ENCODE measurements around the gene NTN3.
"Not testable (repeated sequence)": the region's sequence is repeated elsewhere in the genome, so short reads cannot be mapped to it uniquely, and the experiment has no call there.

The NTN3 gene

DNA sequence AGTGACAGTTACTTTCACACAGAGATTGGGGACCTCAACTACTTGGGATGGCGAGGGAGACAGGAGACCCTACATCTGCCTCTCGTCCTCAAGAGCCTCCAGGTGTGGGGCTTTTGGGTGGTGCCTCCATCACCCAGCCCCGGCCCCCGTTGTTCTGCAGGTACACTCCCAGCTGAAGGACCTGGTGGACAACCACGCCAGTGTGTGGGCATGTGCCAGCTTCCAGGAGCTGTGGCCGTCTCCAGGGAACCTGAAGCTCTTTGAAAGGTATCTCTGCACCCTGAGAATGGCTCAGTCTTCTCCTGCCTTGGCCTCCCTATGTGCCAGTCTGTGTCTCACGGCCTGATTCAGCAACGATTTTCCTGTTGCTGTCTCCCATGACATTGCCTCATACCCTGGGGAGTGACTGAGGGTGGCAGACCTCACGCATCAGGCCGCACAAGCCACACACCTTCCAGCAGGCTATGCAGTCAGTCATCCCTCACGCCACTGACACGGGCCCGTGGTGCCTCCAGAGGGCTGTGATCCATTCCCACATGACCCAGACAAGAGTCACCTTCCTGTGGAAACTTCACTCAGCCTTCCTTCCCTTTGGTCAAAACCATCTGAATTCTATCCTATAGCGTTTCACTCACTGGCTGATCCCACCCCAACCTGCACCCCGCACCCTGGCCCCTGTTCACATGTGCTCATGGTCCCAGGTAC is 38.1 kb upstream of the NTN3 start:
- H3K36me3 Mint-ChIP-seq (ENCODE audit: low read depth): peaks cover 52% of the 10 kb centered on the region
- H3K9me3 Mint-ChIP-seq: no peaks in the 10 kb centered on the region
- no peak for DNase-seq (ENCODE audit: low spot score)
- no peak overlapping the region for H3K4me3 Mint-ChIP-seq
- H3K27me3 Mint-ChIP-seq (ENCODE audit: low read depth): no peaks in the 10 kb centered on the region
- peaks cover 16% of the 10 kb centered on the region for H3K4me1 Mint-ChIP-seq (ENCODE audit: low read depth)
- no peak overlapping the region for H3K27ac Mint-ChIP-seq

DNA sequence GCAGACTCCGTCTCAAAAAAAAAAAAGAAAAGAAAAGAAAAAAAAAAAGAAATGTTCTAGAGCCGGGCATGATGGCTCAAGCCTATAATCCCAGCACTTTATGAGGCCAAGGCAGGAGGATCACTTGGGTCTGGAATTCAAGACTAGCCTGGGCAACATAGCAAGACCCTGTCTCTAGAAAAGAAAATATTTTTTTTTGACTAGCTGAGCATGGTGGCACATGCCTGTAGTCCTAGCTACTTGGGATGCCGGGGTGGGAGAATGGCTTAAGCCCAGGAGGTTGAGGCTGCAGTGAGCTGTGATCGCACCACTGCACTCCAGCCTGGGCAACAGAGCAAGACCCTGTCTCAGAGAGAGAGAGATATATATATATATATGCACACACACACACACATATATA is 35.9 kb upstream of the NTN3 start:
- H3K9me3 Mint-ChIP-seq; H3K4me3 Mint-ChIP-seq; DNase-seq (ENCODE audit: low spot score); H3K27me3 Mint-ChIP-seq (ENCODE audit: low read depth); H3K27ac Mint-ChIP-seq: not testable (repeated sequence)
- H3K36me3 Mint-ChIP-seq (ENCODE audit: low read depth): peaks cover 63% of the 10 kb centered on the region
- H3K4me1 Mint-ChIP-seq (ENCODE audit: low read depth): peaks cover 12% of the 10 kb centered on the region

DNA sequence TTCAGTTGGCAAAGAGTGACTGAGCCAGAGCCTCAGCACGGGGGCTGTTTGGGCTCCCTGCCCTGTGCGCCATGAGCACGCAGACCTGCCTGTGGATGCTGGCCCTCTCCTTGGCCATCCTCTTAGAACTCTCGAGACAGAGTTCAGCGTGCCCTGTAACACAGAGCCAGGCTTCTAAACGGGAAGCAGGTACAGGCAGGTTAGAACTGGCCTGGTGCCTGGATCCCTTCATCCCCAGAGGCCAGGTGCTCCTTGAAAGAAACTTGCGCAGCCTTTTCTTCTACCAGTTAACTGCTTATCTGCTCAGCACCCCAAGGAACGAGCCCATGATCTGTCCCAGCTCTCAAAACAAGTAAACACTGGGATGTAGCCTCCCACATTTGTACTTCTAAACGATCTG is 35.0 kb upstream of the NTN3 start:
- Mint-ChIP-seq H3K36me3 (ENCODE audit: low read depth) (peaks cover 62% of the 10 kb centered on the region), H3K27me3 (ENCODE audit: low read depth) (no peaks in the 10 kb centered on the region), H3K4me1 (ENCODE audit: low read depth) (peaks cover 6% of the 10 kb centered on the region), H3K4me3 (no peak overlapping the region), H3K27ac (no peak overlapping the region), H3K9me3 (no peaks in the 10 kb centered on the region)
- no peak for DNase-seq (ENCODE audit: low spot score)

DNA sequence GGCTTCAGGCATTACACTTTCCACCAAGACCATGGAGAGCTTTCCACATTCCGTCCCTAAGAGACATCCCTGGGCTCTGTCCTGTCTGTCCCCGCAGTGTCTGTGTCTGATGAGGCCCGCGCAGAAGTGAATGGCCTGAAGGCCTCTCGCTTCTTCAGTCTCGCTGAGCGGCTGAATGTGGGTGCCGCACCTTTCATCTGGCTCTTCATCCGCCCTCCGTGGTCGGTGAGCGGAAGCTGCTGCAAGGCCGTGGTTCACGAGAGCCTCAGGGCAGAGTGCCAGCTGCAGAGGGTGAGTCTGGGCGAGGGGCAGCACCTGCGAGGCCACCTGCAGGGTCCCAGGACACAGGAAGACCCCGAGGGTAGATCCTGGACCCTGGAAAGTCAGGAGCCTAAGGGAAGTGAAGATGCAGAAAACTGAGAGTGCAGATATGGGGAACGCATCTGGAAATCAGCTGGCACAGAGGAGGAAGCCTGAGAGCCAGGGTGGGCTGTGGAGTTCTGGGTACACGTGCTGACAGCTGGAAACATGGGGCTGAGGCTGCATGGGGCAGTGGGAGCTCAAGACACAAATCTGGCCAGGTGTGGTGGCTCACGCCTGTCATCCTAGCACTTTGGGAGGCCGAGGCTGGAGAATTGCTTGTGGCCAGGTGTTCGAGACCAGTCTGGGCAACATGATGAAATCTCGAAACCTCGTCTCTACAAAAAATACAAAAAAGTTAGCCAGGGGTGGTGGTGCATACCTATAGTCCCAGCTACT is 33.9 kb upstream of the NTN3 start:
- H3K4me1 Mint-ChIP-seq (ENCODE audit: low read depth): peaks cover 6% of the 10 kb centered on the region
- no peak for DNase-seq (ENCODE audit: low spot score)
- no peak overlapping the region for H3K4me3 Mint-ChIP-seq
- no peak overlapping the region for H3K27ac Mint-ChIP-seq
- peaks cover 64% of the 10 kb centered on the region for H3K36me3 Mint-ChIP-seq (ENCODE audit: low read depth)
- no peaks in the 10 kb centered on the region for H3K27me3 Mint-ChIP-seq (ENCODE audit: low read depth)
- H3K9me3 Mint-ChIP-seq: no peaks in the 10 kb centered on the region

DNA sequence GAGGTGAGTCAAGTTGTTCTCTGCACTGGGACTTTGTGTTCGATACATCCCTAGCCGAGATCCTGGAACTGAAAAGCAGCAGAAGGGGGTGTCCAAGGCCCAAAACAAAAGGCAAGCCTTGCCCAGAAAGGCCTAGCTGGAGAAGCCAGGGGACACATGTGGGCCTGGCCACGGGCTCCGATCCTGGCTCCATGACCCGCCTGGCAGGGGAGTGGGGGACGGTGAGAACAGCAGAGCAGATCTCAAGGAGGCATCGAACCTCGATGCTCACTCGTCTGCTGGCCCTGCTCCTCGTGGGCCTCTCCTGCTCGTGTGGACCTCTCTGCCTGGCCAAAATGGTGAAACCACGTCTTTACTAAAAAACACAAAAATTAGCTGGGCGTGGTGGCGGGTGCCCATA is 33.0 kb upstream of the NTN3 start:
- Mint-ChIP-seq H3K9me3 (no peaks in the 10 kb centered on the region), H3K27me3 (ENCODE audit: low read depth) (no peaks in the 10 kb centered on the region), H3K4me3 (no peak overlapping the region), H3K36me3 (ENCODE audit: low read depth) (peaks cover 56% of the 10 kb centered on the region), H3K4me1 (ENCODE audit: low read depth) (peaks cover 6% of the 10 kb centered on the region), H3K27ac (no peak overlapping the region)
- DNase-seq (ENCODE audit: low spot score): no peak

DNA sequence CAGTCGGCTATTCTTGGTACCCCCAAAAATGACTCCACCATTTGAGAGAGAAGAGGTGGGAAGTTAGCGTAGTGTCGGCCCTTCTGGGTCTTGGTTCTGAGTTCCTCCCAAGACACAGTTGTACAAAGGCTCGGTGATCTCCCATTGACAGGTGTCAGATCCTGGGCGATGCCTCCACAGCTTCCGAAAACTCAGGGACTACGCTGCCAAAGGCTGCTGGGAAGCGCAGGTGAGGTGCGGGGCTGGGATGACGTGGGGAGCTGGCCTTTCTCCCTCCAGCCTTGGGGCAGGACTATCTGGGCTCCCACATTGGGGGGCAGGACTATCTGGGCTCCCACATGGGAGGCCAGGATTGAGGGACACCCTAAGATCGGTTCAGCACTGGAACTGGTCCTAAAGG is 31.5 kb upstream of the NTN3 start:
- H3K4me3 Mint-ChIP-seq: no peak overlapping the region
- H3K9me3 Mint-ChIP-seq: no peaks in the 10 kb centered on the region
- peaks cover 6% of the 10 kb centered on the region for H3K4me1 Mint-ChIP-seq (ENCODE audit: low read depth)
- H3K27ac Mint-ChIP-seq: peak overlapping the region; percentile 52
- no peak for DNase-seq (ENCODE audit: low spot score)
- peaks cover 56% of the 10 kb centered on the region for H3K36me3 Mint-ChIP-seq (ENCODE audit: low read depth)
- no peaks in the 10 kb centered on the region for H3K27me3 Mint-ChIP-seq (ENCODE audit: low read depth)

DNA sequence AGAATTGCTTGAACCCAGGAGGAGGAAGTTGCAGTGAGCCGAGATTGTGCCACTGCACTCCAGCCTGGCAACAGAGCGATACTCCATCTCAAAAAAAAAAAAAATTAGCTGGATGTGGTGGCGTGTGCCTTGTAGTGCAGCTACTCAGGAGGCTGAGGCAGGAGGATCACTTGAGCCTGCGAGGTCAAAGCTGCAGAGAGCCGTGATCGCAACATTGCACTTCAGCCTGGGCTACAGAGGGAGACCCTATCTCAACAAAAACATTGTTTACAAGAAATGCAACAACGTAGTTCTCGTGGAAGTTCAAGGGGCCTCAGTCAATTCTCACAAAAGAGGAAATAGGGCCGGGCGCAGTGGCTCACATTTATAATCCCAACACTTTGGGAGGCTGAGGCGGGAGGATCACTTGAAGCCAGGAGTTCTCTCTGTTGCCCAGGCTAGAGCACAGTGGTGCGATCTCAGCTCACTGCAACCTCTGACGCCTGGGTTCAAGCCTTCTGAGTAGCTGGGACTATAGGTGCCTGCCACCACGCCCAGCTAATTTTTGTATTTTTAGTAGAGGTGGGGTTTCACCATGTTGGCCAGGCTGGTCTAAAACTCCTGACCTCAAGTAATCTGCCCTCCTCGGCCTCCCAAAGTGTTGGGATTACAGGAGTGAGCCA is 29.8 kb upstream of the NTN3 start:
- not testable (repeated sequence) for H3K9me3 Mint-ChIP-seq; H3K27me3 Mint-ChIP-seq (ENCODE audit: low read depth); H3K4me3 Mint-ChIP-seq; DNase-seq (ENCODE audit: low spot score); H3K4me1 Mint-ChIP-seq (ENCODE audit: low read depth)
- Mint-ChIP-seq H3K27ac (peak overlapping the region; percentile 10), H3K36me3 (ENCODE audit: low read depth) (peaks cover 54% of the 10 kb centered on the region)

DNA sequence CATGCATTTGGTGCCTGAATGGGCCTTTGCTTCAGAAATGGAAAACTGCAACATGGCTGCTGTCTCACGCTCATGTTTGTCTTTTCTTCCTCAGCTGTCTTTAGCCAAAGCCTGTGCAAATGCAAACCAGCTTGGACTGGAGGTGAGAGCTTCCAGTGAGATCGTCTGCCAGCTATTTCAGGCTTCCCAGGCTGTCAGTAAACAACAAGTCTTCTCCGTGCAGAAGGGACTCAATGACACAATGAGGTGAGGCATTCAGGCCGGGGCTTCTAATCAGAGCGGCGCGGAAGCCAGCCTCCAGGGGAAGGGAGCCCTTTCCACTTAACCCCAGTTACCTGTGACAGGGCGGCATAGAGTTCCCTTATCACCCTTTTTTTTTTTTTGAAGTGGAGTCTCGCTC is 27.5 kb upstream of the NTN3 start:
- peaks cover 4% of the 10 kb centered on the region for H3K4me1 Mint-ChIP-seq (ENCODE audit: low read depth)
- no peaks in the 10 kb centered on the region for H3K27me3 Mint-ChIP-seq (ENCODE audit: low read depth)
- H3K36me3 Mint-ChIP-seq (ENCODE audit: low read depth): peaks cover 49% of the 10 kb centered on the region
- no peak for DNase-seq (ENCODE audit: low spot score)
- no peak overlapping the region for H3K27ac Mint-ChIP-seq
- no peak overlapping the region for H3K4me3 Mint-ChIP-seq
- no peaks in the 10 kb centered on the region for H3K9me3 Mint-ChIP-seq

DNA sequence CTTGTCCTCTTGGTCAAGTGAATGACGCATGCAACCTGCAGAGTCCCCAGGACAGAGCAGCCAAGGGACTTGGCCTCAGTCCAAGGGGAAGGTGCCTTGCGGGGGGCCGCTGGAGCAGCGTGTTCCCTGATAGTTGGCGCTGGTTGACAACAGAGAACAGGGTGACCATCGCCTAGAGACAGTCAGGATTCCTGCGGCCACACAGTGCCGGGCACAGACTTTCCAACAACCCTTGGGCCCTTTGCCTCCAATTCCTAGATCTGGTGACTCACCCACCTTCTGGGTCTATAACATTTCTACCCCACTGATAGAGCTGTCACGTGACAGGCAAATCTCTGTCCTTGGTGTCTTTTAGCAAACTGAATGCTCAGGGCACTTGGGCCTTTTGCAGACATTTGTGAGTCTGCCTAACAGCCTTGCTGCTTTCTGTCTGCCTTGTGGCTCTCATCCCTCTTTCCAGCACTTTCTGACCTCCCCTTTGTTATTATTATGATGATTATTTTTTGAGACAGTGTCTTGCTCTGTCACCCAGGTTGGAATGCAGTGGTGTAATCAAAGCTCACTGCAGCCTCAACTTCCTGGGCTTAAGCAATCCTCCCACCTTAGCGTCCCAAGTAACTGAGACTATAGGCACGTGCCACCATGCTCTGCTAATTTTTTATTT is 23.0 kb upstream of the NTN3 start:
- H3K27ac Mint-ChIP-seq: no peak overlapping the region
- H3K9me3 Mint-ChIP-seq: no peaks in the 10 kb centered on the region
- no peak overlapping the region for H3K4me3 Mint-ChIP-seq
- H3K27me3 Mint-ChIP-seq (ENCODE audit: low read depth): no peaks in the 10 kb centered on the region
- peaks cover 48% of the 10 kb centered on the region for H3K36me3 Mint-ChIP-seq (ENCODE audit: low read depth)
- H3K4me1 Mint-ChIP-seq (ENCODE audit: low read depth): no peaks in the 10 kb centered on the region
- DNase-seq (ENCODE audit: low spot score): no peak

DNA sequence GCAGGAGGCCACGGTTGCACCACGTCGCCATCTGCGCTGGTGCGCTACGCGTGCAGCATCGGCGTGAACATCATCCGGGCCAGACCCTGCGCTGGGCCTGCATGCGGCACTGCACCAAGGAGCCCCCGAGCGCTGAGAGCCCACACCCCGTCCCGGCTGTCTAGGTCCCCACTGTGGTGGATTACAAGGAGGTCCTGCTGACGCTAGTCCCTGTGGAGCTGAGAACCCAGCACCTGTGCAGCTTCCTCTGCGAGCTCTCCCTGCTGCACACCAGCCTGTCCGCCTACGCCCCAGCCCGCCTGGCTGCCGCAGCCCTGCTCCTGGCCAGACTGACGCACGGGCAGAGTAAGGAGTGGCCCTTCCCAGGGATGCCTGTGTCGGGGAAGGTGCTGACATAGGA is 22.0 kb upstream of the NTN3 start:
- Mint-ChIP-seq H3K4me3 (no peak overlapping the region), H3K9me3 (no peaks in the 10 kb centered on the region), H3K4me1 (ENCODE audit: low read depth) (no peaks in the 10 kb centered on the region), H3K27me3 (ENCODE audit: low read depth) (no peaks in the 10 kb centered on the region), H3K27ac (no peak overlapping the region), H3K36me3 (ENCODE audit: low read depth) (peaks cover 50% of the 10 kb centered on the region)
- DNase-seq (ENCODE audit: low spot score): no peak

DNA sequence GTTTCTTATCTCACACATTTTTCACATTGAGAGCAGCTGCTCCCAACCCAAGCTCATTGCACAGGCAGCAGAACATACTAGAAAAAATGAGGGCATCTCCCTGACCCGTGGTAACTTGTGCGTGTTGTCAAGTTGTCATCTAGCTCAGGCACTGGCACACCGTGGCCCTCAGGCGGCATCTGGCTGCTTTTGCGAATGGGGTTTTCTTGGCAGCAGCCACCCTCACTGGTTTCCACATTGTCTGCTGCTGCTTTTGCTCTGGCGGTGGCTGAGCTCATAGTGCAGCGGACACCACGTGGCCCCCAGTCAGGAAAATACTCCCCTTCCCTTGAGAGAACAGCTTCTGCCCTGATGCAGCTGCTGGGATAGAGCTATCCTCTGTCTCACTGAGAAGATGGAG is 20.6 kb upstream of the NTN3 start:
- H3K27me3 Mint-ChIP-seq (ENCODE audit: low read depth): no peaks in the 10 kb centered on the region
- H3K9me3 Mint-ChIP-seq: no peaks in the 10 kb centered on the region
- H3K4me1 Mint-ChIP-seq (ENCODE audit: low read depth): no peaks in the 10 kb centered on the region
- H3K27ac Mint-ChIP-seq: no peak overlapping the region
- H3K36me3 Mint-ChIP-seq (ENCODE audit: low read depth): peaks cover 49% of the 10 kb centered on the region
- no peak for DNase-seq (ENCODE audit: low spot score)
- no peak overlapping the region for H3K4me3 Mint-ChIP-seq

DNA sequence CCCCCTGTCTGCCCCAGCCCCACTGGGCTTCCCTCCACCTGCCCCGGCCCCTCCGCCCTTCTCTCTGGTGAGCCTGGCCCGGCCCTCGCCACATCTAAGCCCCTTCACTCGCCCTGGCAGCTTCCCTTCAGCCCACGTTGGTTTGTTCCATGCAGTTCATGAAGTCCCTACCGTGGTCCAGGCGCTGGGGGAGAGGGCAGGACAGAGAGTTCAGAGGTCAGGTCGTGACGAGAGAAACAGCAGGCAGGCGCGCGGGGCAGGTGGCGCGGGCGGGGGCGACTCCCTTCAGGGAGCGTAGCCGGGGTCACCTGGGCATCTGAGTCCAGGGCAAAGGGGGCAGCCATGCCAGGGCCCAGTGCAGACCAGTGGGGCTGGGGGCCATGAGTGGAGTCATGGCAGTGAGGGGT is 20.1 kb upstream of the NTN3 start:
- H3K36me3 Mint-ChIP-seq (ENCODE audit: low read depth): peaks cover 52% of the 10 kb centered on the region

DNA sequence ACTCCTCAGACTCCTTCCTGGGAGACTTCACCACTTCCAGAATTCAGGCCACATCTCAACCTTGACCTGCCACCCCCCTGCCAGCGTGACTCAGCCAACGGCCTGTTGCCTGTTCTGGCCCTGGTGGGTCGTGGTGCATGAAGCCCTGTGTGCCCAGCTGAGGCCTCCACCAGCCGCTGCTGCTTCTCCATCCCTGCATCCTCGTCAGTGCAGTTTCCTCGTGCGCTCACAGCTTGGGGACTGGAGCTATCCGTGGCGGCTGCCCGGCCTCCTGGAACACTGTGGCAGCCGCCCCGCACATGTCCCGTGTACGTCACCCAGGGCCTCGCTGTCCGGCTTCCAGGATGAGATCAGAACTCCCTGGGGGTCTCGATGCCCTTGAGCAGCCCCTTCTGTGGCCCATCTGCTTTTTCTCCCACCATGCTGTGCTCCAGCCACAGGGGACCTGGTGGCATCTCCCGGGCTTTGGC is 19.2 kb upstream of the NTN3 start:
- no peak overlapping the region for H3K27ac Mint-ChIP-seq
- DNase-seq (ENCODE audit: low spot score): no peak
- peaks cover 51% of the 10 kb centered on the region for H3K36me3 Mint-ChIP-seq (ENCODE audit: low read depth)

More for the DNA sequence above, 20.1 kb upstream of the NTN3 start:
- no peaks in the 10 kb centered on the region for H3K9me3 Mint-ChIP-seq
- no peaks in the 10 kb centered on the region for H3K4me1 Mint-ChIP-seq (ENCODE audit: low read depth)
- no peak overlapping the region for H3K4me3 Mint-ChIP-seq
- H3K27me3 Mint-ChIP-seq (ENCODE audit: low read depth): no peaks in the 10 kb centered on the region
- DNase-seq (ENCODE audit: low spot score): no peak
- no peak overlapping the region for H3K27ac Mint-ChIP-seq

DNA sequence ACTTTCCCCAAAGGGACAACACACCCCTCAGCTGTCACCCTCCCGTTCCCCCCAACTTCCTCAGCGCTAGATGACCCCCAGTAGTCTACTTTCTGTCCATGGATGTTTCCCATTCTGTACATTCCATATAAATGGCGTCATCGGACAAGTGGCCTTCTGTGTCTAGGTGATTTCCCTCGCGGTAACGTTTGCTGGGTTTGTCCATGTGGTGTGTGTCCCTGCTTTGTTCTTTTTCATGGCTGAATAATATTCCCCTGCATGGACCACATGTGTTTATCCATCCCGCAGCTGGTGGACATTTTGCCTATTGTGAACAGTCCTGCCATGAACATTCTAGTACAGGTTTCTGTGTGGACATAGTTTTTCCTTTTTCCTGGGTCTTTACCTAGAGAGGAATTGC is 18.4 kb upstream of the NTN3 start:
- Mint-ChIP-seq H3K27me3 (ENCODE audit: low read depth) (no peaks in the 10 kb centered on the region), H3K9me3 (no peaks in the 10 kb centered on the region), H3K4me3 (no peak overlapping the region), H3K36me3 (ENCODE audit: low read depth) (peaks cover 56% of the 10 kb centered on the region), H3K4me1 (ENCODE audit: low read depth) (no peaks in the 10 kb centered on the region), H3K27ac (no peak overlapping the region)
- no peak for DNase-seq (ENCODE audit: low spot score)

More for the DNA sequence above, 19.2 kb upstream of the NTN3 start:
- H3K4me3 Mint-ChIP-seq: no peak overlapping the region
- H3K4me1 Mint-ChIP-seq (ENCODE audit: low read depth): no peaks in the 10 kb centered on the region
- H3K27me3 Mint-ChIP-seq (ENCODE audit: low read depth): no peaks in the 10 kb centered on the region
- no peaks in the 10 kb centered on the region for H3K9me3 Mint-ChIP-seq
